ENCODE measurements around the gene CNPY4. TPM values are rescaled to one million over a fixed set of nuclear protein-coding genes. Genes with fewer than 3 reads are reported as not detected.
A peak's percentile ranks its signal among the peaks of the same experiment; 100 is the strongest.

The CNPY4 gene
- total RNA-seq, 2 experiments from 2014 or later = 22.5 to 25.6 TPM

DNA sequence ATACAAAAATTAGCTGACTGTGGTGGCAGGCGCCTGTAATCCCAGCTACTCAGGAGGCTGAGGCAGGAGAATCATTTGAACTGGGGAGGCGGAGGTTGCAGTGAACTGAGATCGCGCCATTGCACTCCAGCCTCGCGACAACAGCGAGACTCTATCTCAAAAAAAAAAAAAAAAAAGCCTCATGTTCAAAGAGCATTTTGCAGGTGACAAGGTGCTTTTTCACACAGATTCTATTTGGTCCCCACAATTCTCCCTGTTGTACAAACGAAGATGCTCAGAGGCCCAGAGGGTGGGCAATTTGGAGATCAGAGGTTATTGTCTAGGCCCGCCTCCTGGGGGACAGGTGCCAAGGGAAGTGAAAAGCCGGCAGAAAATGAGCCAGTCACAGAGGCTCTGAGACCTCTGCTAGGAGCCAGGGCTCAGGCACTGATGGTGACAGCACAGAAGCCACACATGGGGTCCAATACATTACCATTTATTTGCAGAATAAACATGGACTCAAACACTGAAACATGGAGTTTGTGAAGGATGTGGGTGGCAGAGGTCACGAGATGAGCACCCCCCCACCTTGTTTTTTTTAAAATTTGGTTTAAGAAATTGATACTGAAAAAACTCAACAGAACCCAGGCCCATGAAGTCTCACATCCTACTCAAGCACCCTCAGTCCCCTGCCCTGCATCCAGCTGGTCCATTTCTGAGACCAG, 49.9 kb downstream of the CNPY4 start:
- TF ChIP-seq, protein P1, sequence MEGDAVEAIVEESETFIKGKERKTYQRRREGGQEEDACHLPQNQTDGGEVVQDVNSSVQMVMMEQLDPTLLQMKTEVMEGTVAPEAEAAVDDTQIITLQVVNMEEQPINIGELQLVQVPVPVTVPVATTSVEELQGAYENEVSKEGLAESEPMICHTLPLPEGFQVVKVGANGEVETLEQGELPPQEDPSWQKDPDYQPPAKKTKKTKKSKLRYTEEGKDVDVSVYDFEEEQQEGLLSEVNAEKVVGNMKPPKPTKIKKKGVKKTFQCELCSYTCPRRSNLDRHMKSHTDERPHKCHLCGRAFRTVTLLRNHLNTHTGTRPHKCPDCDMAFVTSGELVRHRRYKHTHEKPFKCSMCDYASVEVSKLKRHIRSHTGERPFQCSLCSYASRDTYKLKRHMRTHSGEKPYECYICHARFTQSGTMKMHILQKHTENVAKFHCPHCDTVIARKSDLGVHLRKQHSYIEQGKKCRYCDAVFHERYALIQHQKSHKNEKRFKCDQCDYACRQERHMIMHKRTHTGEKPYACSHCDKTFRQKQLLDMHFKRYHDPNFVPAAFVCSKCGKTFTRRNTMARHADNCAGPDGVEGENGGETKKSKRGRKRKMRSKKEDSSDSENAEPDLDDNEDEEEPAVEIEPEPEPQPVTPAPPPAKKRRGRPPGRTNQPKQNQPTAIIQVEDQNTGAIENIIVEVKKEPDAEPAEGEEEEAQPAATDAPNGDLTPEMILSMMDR (IDR thresholded peaks at IDR 0.05) = no peak
- DNase-seq = peak in 4 of 14 experiments; percentile 38 to 70 (median 60)
- ChIA-PET CTCF (interaction anchor here (1.1 kb wide), 1 partner anchor 11 kb away, joined by 3 read pairs; the partner anchor contains the start of gene TRAPPC14), POLR2A (interaction anchor here (3.2 to 8.3 kb wide), 4 partner anchors 10 to 260 kb away, joined by 14 to 109 read pairs (median 34); partner anchors contain the start of genes GPC2, LAMTOR4, MEPCE and STAG3)
- Mint-ChIP-seq H3K27me3 (no peaks in the 10 kb centered on the region), H3K4me1 (ENCODE audit: low read depth) (peaks cover 60% of the 10 kb centered on the region), H3K9me3 (no peaks in the 10 kb centered on the region), H3K36me3 (ENCODE audit: low read depth) (no peaks in the 10 kb centered on the region), H3K27ac (peak overlapping the region; percentile 91), H3K4me3 (peak overlapping the region; percentile 91)
- peaks cover 0 to 3% of the 10 kb centered on the region in 2 experiments for H3K9me3 ChIP-seq (ENCODE audit: control insufficient read depth in 1 of 2, insufficient read depth in 1 of 2, low read length in 2 of 2)
- peaks cover 0 to 3% of the 10 kb centered on the region in 2 experiments for H3K27me3 ChIP-seq (ENCODE audit: control insufficient read depth in 1 of 2, insufficient read depth in 2 of 2, low read length in 2 of 2)
- peak; percentile 22 for ATAC-seq (ENCODE audit: poor library complexity)
- H3K36me3 ChIP-seq (ENCODE audit: insufficient read depth, low read length) = no peaks in the 10 kb centered on the region
- intact Hi-C loops (cut with DNase I, micrococcal nuclease) = loop anchor here in 1 of 2 experiments (10.0 kb wide), 1 partner anchor 46 kb away; the partner anchor contains the start of gene PVRIG
- H3K27ac ChIP-seq (ENCODE audit: low read depth in 1 of 2, low read length in 2 of 2) = peak overlapping the region in 1 of 2 donors; percentile 33
- H3K4me1 ChIP-seq (ENCODE audit: insufficient read depth, low read length) = peaks cover 70% of the 10 kb centered on the region
- H3K4me3 ChIP-seq (ENCODE audit: low read length) = peak overlapping the region; percentile 61

DNA sequence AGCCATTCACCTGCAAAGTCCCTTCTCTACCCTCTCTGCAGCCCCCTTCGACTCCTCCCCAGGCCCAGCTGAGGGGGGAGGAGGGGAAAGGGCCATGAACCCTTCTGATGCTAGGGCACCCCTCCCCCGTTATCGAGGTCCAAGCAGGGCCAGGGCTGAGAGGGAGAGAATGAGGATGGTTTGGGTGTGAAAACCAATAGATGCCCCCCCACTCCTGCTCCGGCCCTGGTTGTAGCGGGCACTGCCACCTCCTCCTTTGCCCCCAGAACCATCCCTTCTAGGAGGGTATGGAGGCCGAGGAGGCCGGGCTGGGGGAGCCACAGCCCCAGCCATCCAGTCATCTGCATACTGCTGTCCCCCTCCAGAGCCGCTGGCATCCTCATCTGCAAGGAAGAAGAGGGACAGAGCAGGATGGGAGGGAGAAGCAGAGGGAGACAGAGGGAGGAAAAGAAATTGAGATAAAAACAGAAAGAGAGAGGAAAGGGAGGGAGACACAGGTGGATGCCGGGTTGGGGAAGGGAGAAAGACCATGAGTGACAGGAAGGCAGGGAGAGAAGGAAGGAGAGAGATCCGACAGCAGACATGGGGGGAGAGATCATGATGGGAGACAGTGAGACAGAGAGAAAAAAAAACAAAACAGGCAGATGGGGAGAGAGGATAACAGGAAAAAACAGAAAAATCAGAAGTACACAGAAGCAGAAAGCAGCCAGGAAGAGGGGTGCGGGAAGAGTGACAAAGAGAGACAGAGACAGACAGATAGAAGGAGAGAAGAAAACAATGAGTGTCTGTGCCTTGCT, 50.9 kb downstream of the CNPY4 start:
- Histone ChIP-seq H3K9me3 (ENCODE audit: control insufficient read depth in 1 of 2, insufficient read depth in 1 of 2, low read length in 2 of 2) (peaks cover 0 to 3% of the 10 kb centered on the region in 2 experiments), H3K27me3 (ENCODE audit: control insufficient read depth in 1 of 2, insufficient read depth in 2 of 2, low read length in 2 of 2) (peaks cover 0 to 3% of the 10 kb centered on the region in 2 experiments), H3K36me3 (ENCODE audit: insufficient read depth, low read length) (no peaks in the 10 kb centered on the region), H3K27ac (ENCODE audit: low read depth in 1 of 2, low read length in 2 of 2) (peak overlapping the region in 1 of 2 donors; percentile 33), H3K4me3 (ENCODE audit: low read length) (peak overlapping the region; percentile 52), H3K4me1 (ENCODE audit: insufficient read depth, low read length) (peaks cover 67% of the 10 kb centered on the region)
- TF ChIP-seq, protein P1 (IDR thresholded peaks at IDR 0.05) = no peak
- Mint-ChIP-seq H3K27me3 (no peaks in the 10 kb centered on the region), H3K36me3 (ENCODE audit: low read depth) (no peaks in the 10 kb centered on the region), H3K9me3 (no peaks in the 10 kb centered on the region), H3K4me3 (peak overlapping the region; percentile 91), H3K4me1 (ENCODE audit: low read depth) (peaks cover 68% of the 10 kb centered on the region), H3K27ac (peak overlapping the region; percentile 91)
- CTCF ChIA-PET = interaction anchor here (1.3 kb wide), 1 partner anchor 37 kb away, joined by 4 read pairs; no protein-coding TSS in a partner anchor
- POLR2A ChIA-PET = interaction anchor here (0.5 to 8.3 kb wide), 6 partner anchors 9 to 21 kb away, joined by 3 to 109 read pairs (median 4); partner anchors contain the start of genes GPC2, LAMTOR4 and STAG3
- DNase-seq (peak in 1 of 14 experiments; percentile 28), ATAC-seq (ENCODE audit: poor library complexity) (no peak)
- intact Hi-C loops (cut with DNase I, micrococcal nuclease) = no loop called here

DNA sequence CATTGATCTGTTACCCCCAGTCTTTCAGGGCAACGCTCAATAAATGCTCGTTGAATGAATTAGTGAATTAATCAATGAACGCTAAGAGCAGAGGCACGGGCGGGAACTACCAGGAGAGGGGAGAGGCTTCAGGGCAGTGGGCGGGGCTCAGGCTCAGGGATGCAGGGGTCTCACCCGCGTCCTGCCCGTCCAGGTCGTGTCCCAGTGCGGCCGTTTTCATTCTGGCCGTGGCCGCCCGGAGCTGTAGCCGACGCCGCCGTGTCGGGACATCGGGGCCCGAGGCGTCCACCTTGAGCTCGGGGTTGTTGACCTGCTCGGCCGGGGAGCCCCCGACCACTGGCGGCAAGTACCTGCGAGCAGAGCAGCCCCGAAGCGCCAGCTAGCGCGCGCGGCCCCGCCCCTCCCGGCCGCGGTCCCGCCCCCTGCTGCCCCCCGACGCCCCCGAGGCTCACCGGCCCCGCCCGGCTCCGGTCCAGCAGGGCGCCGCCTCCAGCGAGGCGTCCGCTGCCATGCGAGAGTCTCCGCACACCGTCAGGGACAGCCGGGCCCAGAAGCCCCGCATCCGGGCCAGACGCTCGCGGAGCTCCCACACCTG, 51.8 kb downstream of the CNPY4 start:
- POLR2A ChIA-PET = interaction anchor here (0.6 to 3.5 kb wide), 8 partner anchors 8 to 70 kb away, joined by 3 to 14 read pairs (median 4); partner anchors contain the start of genes AP4M1, LAMTOR4 and MCM7
- Mint-ChIP-seq H3K27me3 (no peaks in the 10 kb centered on the region), H3K4me3 (peak overlapping the region; percentile 85), H3K27ac (peak overlapping the region; percentile 91), H3K36me3 (ENCODE audit: low read depth) (no peaks in the 10 kb centered on the region), H3K4me1 (ENCODE audit: low read depth) (peaks cover 62% of the 10 kb centered on the region), H3K9me3 (no peaks in the 10 kb centered on the region)
- peak in 6 of 14 experiments; percentile 25 to 69 (median 56) for DNase-seq
- H3K27me3 ChIP-seq (ENCODE audit: control insufficient read depth in 1 of 2, insufficient read depth in 2 of 2, low read length in 2 of 2) = peaks cover 0 to 3% of the 10 kb centered on the region in 2 experiments
- H3K4me3 ChIP-seq (ENCODE audit: low read length) = peak overlapping the region; percentile 52
- peak overlapping the region in 1 of 2 donors; percentile 50 for H3K27ac ChIP-seq (ENCODE audit: low read depth in 1 of 2, low read length in 2 of 2)
- H3K36me3 ChIP-seq (ENCODE audit: insufficient read depth, low read length) = no peaks in the 10 kb centered on the region
- TF ChIP-seq, protein P1 (IDR thresholded peaks at IDR 0.05) = no peak
- CTCF ChIA-PET = interaction anchor here (0.6 to 1.3 kb wide), 3 partner anchors 8 to 38 kb away, joined by 3 to 4 read pairs (median 4); no protein-coding TSS in a partner anchor
- ATAC-seq (ENCODE audit: poor library complexity) = peak; percentile 22
- H3K9me3 ChIP-seq (ENCODE audit: control insufficient read depth in 1 of 2, insufficient read depth in 1 of 2, low read length in 2 of 2) = peaks cover 0 to 3% of the 10 kb centered on the region in 2 experiments
- intact Hi-C loops (cut with DNase I, micrococcal nuclease) = loop anchor here in 1 of 2 experiments (1.0 kb wide), 1 partner anchor 36 kb away; no protein-coding TSS in a partner anchor
- peaks cover 65% of the 10 kb centered on the region for H3K4me1 ChIP-seq (ENCODE audit: insufficient read depth, low read length)

Measured in CD4-positive, alpha-beta T cell (primary cell).